Middle frontal gyrus (tissue), 1 donor: ENCODE results near the gene TTLL7.
"Not testable (repeated sequence)": the region's sequence is repeated elsewhere in the genome, so short reads cannot be mapped to it uniquely, and the experiment has no call there.

Experiments used
- DNase-seq: peaks from one replicate; pipeline ENCODE4 v3.0.0-alpha.2; 2015; ENCODE audit warnings: low spot score; ENCODE audit errors: extremely low spot score

The TTLL7 gene

GRCh38 chr1:83996621-83997020, 2.3 kb downstream of the TTLL7 start:
- DNase-seq, result no peak

DNA sequence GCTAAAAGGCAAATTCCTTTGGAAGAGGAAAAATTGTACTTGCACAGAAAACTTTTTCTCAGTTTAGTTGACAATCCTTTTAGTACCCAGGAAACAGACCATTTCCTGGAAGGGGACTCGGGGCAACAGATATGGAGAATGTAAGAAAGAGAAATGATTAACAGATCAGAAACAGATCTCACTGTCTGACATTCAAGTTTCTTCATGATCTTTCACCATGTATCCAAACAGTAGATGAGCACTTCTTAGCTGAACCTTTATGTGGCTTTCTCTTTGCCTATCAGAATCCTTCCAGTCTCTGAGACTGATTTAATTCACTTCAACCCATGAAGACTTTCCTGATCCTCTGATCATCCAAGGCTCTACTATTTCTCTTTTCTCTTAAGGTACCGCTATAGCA, 2.7 kb downstream of the TTLL7 start:
- DNase-seq, result no peak

DNA sequence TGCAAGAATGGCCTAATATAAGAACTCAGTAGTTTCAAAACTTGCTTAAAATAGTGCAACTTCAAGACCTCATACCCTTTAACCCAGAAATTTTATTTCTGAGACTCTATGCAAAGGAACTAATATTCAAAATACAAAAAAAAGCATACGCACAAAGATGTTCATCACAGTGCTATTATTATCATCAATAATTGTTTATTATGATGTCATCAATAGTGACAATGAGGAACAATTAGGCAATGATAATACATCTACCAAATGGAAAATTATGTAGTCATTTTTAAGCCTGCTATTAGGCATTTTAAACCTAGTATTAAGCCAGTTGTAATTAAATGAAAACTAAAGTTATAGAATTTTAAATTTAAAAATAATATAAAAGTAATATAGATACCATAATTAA, 3.3 kb downstream of the TTLL7 start:
- no peak for DNase-seq

DNA sequence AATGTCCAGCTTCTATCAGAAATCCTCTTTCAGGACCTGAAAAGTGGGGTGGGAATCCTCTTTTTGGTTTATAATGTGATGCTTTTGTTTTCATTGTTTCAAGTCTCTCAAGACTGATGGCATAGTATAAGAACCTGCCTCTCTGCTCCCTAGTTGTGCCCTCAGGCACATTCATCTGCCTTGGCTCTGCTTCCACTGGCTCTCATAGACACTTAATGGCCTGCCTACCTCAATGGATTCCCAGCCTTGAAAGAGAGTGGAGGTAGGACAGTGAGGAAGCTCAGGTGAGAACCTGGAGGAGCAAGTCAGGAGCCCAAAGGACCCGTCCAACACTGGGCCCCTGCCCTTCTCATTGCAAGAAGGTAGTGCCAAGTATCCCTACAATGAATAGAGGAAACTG, 4.8 kb downstream of the TTLL7 start:
- DNase-seq, result no peak

DNA sequence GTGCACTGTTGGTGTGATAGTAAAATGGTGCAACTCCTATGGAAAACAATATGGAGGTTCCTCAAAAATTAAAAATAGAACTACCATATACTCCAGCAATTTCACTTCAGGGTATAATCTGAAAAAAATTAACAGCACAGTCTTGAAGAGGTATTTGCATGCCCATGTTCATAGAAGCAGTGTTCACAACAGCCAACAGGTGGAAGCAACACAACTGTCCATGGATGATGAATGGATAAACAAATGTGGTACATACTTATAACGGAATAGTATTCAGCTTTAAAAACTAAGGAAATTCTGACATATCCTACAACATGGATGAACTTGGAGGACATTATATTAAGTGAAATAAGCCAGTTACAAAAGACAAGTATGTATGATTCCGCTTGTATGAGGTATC, 8.2 kb downstream of the TTLL7 start:
- DNase-seq, result no peak

- DNase-seq, result no peak
Measured at GRCh38 chr1:83985048-83985447, 13.9 kb downstream of the TTLL7 start.

- not testable (repeated sequence) for DNase-seq
Measured at GRCh38 chr1:83983918-83984317, 15.0 kb downstream of the TTLL7 start.

DNA sequence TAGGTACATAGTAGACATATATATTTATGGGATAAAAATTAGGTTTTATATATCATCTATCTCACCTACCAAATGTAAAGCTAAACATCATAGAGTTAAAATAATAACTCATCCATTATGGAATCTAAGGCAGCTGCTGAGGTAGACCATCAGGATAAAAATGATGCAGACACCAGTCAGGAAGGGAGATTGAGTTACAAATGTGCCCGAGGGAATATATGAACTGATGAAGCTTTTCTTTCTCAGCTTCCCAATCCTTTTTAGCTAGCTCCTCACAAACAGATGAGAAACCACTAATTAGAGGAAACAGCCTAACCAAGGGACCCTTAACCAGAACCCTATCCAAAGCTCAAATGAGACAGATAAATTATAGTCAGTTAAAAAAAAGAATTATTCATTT, 20.9 kb downstream of the TTLL7 start:
- DNase-seq, result no peak

DNA sequence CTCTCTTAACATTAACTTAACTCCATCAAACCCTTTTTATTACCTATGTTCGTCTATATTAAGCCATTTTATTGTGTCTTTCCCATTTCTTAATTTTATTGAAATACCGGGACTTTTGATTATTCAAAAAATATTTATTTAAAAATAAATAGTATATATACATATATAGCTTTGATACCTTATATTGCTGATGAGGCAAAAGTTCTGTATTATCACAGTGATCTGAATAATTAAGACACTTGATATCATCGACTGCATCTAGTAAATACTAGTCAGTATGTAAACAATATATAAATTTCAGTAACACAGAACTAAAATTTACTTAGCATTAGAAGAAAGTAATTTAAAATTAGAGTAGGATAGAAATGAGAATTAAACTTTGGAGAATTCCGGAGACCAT, 22.0 kb downstream of the TTLL7 start:
- DNase-seq, result no peak

DNA sequence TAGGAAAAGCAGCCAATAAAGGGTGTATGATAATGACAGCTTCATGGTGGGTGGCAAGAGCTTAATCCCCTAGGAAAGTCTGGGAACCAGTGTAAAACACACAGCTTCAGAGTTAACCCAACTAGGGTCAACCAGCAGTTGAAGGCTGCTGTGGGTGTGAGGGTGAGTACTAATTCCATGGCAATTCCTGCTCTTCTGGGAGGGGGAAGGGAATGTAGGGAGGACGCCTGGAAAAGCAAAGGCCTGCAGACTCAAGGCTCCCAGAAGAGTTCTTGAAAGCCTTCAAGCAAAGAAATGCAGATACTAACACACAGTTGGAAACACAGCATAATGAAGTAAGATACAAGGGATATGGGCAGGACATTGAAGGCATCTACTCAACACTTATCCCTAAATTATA, 28.1 kb downstream of the TTLL7 start:
- no peak for DNase-seq

DNA sequence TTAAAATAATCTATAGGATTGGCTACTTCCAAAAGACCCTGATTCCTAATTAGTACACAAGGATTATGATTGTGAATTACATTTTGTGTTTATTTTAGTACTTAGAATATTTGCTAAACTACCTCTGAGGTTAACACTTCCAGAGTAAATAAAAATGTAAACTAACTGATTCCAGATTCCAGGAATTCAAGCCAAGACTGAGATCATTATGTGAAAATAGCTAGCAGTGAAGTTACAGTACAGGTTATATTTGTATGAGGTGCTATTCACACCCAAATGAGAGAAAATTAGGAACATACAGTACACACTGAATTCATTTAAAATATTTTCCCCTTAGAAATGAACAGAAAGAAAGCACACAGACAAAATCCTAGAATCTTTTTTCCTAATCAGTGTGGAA, 28.8 kb downstream of the TTLL7 start:
- DNase-seq, result no peak

GRCh38 chr1:83967336-83967735, 31.6 kb downstream of the TTLL7 start:
- DNase-seq, result no peak

- no peak for DNase-seq
Measured at GRCh38 chr1:83964153-83964552, 34.8 kb downstream of the TTLL7 start.

- no peak for DNase-seq
Measured at GRCh38 chr1:83961571-83962295, 37.2 kb downstream of the TTLL7 start.

DNA sequence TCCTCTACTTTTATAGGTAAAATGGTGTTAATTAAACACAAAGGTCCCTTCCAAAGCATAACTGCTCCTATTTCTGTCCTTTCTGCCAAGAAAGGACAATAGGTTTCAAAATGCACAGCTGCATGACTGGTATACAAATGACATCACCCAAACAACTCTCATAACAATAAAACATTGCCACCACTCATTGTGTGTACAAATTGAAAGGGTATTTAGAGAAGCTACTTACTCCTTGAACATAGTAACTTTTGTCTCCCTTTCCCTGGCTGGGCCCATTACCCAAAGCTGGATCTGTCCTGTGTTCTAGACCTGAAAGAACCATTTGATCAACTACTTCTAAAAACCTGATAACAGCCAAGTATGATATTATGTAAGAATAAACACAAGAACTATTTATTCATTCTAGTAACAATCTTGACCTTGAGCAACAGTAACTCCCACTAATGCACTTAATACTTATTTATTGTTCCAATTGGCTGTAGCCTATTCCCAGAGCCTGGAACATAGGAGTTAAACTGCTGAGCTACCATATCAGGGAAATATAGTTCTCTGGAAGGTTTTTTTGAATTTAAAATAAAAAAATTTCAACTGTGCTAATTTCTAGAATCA, 38.2 kb downstream of the TTLL7 start:
- no peak for DNase-seq

- no peak for DNase-seq
Measured at GRCh38 chr1:83959824-83960498, 39.0 kb downstream of the TTLL7 start.

- DNase-seq, result no peak
Measured at GRCh38 chr1:83958704-83959103, 40.2 kb downstream of the TTLL7 start.

DNA sequence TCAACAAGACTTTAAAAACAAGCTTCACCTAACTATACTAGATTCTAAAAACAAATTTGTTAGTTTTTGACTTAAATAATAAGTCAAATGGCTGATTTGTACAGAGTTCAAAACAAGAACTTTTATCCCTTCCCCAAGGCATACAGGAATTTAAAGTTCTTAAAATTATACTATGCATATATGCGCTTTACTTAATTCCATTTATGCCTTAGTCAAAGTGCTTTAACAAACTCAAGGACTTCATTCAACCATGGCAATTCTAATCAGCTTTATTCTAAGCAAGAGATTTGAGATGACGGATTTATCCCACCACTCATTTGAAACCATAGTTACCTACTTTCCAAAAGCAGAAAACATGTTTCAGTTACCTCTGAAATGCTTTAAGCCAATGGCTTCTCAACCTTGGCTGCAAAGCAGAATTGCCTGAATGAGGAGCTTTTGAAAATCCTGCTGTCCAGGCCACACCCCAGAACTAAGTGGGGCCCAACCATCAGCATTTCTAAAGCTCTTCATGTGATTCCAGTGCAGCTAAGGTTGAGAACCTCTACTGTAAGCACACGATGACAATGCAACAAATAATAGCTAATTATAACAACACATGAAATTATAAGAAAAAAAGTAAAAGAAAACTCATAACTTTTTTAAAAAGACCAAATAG, 44.6 kb downstream of the TTLL7 start:
- DNase-seq, result no peak

- DNase-seq, result no peak
Measured at GRCh38 chr1:83950106-83950661, 48.7 kb downstream of the TTLL7 start.

GRCh38 chr1:83942914-83943313, 56.0 kb downstream of the TTLL7 start:
- DNase-seq, result no peak

GRCh38 chr1:83934550-83934949, 64.4 kb downstream of the TTLL7 start:
- DNase-seq, result no peak

DNA sequence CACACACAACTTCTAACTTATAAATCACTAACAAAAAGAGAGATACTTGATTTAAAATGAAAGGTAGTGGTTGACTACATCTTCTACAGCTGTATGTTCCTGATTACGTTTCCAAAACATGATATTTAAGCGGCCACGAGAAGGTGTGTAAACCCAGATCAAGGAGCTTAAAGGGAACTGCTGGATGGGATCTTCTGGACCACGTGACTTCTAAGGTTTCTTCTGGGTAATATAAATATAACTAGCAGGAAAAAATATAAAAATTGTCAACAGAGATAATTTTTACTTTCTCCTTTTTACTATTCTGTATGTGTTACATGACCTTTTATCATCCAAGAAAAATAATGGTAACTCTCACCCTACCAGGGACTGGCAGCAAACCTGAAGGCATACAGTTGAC, 66.2 kb downstream of the TTLL7 start:
- DNase-seq, result no peak
